ENCODE data around the gene SERP1.
"Not testable (repeated sequence)": the region's sequence is repeated elsewhere in the genome, so short reads cannot be mapped to it uniquely, and the experiment has no call there.

SERP1 gene

GRCh38 chr3:150538324-150539208 is 7.7 kb downstream of the SERP1 start:
- no peak for DNase-seq

- DNase-seq: no peak
Observed at GRCh38 chr3:150535204-150535603, 11.1 kb downstream of the SERP1 start.

- DNase-seq: no peak
Observed at GRCh38 chr3:150531775-150532174, 14.5 kb downstream of the SERP1 start.

GRCh38 chr3:150528354-150528797 is 17.9 kb downstream of the SERP1 start:
- peak in 2 of 6 experiments; percentile 30 to 35 for DNase-seq

- DNase-seq: no peak
Observed at GRCh38 chr3:150527464-150528255, 18.6 kb downstream of the SERP1 start.

- no peak for DNase-seq
Observed at GRCh38 chr3:150523538-150523937, 22.8 kb downstream of the SERP1 start.

GRCh38 chr3:150521463-150521862 is 24.8 kb downstream of the SERP1 start:
- DNase-seq: no peak

DNA sequence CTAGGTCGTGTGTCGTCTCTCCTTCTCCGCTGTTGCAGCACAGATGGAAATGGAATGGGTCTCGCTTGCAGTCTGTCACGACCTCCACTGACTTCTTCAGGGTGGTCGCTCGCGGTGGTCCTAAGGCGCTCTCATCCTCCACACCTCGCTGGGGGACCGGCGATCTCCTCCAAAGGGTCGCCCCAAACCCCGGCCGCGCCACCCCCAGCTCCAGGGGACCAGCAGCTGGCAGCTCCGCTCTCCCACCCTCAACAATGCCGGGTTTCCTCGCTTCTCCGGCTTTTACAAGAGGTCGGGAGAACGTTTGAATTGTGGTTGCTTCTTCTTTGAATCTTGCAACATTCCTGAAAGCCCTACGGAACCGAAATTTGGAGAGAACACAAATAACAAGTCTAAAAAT is 25.9 kb downstream of the SERP1 start:
- no peak for DNase-seq

GRCh38 chr3:150519026-150519425 is 27.3 kb downstream of the SERP1 start:
- no peak for DNase-seq

DNA sequence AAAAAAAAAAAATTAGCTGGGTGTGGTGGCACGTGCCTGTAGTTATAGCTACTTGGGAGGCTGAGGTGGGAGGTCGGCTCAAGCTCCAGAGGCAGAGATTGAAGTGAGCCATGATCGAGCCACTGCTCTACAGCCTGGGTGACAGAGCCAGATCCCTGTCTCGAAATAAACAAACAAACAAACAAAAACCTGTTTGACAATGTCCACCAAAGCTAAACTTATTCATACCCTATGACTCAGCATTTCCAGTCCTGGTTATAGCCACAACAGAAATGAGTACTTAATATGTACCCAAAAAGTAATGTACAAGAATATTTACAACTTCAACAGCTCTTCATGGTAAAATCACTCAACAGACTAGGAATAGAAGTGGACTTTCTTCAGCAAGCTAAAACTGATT is 31.1 kb downstream of the SERP1 start:
- DNase-seq: no peak

DNA sequence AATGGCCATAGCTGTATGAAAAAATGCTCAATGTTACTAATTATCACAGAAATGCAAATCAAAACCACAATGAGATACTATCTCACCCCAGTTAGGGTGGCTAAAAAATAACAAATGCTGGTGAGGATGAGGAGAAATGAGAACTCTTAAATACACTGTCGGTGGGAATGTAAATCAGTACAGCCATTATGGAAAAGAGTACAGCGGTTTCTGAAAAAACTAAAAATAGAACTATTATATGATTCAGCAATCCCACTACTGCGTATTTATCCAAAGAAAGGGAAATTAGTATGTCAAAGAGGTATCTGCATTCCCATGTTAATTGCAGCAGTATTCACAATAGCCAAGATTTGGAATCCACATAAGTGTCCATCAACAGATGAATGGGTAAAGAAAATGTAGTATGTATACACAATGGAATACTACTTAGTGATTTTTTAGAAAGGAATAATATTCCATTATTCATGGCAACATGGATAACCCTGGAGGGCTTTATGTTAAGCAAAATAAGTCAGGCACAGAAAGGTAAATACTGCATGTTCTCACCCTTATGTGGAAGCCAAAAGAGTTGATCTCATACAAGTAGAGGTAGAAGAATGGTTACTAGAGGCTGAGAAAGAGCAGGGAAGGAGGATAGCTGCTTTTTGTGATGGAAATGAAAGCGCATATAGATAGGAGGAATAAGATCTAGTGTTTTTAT is 35.0 kb downstream of the SERP1 start:
- DNase-seq: no peak

DNA sequence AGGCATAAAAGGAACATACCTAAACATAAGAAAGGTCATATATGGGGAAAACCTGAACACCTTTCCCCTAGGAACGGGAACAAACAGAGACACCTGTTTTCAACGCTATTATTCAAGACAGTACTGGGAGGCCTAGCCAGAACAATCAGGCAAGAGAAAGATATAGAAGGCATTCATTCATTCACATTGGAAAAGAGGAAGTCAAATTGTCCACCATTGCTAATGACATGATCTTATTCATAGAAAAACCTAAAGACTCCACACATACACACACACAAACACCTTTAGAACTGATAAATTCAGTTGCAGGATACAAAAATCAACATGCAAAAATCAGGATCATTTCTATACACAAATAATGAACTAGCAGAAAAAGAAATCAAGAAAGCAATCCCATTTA is 36.5 kb downstream of the SERP1 start:
- no peak for DNase-seq

- DNase-seq: no peak
Observed at GRCh38 chr3:150508401-150508800, 37.9 kb downstream of the SERP1 start.

GRCh38 chr3:150504483-150504882 is 41.8 kb downstream of the SERP1 start:
- no peak for DNase-seq

- no peak for DNase-seq
Observed at GRCh38 chr3:150503402-150504099, 42.7 kb downstream of the SERP1 start.

GRCh38 chr3:150500960-150501359 is 45.3 kb downstream of the SERP1 start:
- not testable (repeated sequence) for DNase-seq

DNA sequence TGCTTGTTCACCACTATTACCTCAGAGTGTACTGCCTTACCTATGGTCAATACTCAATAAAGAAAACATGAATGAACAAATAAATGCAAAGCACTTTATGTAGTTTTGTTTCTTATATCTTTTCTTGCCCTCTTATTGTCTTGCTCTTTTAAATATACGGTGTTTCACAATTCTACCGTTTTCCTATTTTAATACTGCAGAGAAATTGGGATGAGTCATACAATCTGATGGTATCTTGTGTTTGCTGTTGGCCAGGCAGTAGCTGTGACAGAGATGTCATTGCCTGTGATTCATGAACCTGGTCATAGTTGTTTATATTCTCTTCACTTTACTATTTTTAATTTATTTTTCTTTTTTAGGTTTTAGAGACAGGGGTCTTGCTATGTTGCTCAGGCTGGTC is 48.3 kb downstream of the SERP1 start:
- DNase-seq: no peak

DNA sequence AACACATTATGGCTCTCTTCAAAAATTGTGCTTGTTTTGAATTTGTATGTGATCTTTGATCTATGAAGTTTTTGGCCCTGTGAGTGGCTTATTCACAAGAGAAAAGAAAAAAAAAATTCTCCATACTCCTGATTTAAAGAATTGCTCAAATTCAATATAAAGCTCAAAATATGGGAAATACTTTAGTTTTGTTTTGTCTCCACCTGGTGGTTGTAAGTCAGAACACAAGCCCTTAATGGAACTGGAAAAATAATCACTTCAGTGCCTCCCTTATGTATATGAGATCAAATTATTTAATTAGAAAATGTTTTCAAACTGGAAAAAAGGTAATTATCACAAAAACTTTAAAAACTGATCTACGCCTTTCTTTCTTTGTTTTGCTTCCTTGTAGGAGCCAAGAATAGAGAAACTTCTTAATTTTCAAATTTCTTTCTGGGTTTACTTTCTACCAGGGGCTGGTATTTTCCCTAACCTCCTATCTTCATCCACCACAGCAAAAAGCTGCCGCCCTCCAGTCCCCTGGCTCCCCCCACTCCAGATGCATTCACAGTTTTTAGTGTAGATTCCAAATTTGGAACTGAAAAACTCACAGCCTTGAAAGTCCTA is 50.6 kb downstream of the SERP1 start:
- DNase-seq: peak in 3 of 6 experiments; percentile 7 to 59 (median 45)

DNA sequence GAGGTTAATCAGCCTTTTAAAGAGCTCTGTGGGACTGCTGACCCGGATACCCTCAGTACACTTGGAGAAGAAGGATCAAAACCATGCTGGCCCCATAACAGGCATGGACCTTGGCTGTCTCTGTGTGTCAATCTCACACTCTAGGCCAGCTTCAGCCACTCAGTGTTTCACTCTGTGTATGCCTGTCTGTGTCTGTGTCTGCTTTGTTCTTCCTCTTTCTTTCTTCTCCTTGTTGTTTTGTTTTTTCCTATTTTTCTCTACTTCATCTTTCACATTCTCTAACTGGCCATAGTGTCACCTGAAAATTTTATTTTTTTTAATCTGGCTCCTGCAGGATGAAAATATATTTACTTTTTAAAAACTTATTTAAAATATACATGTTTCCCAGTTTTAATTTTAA is 51.1 kb downstream of the SERP1 start:
- no peak for DNase-seq

DNA sequence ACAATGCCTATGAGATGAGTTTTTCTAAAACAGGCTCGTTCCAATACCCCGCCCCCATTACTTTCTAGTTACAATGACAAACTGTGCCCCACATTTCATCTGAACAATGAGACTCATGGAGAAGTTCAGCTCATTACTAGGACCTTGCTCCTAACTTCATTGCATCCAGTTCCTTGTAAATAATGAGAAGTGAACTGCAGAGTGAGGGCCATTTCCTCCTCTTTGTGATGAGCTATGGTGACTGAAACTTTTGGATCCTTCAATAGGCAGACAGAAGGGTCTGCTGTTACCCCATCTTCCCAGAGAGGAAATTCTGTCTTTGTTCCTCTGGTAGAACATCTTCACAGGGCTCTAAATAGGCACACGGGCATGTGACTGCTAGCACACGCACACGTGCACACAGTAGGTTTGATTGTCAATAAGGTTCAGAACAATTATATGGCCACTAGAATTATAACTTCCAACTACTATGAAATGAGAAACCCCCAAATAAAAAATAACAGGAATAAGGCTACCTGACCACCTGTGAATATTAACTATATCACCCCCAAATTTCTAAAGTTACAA is 51.8 kb downstream of the SERP1 start:
- no peak for DNase-seq

Measured in stimulated activated naive CD4-positive, alpha-beta T cell (primary cell).